Measurements from ENCODE around the gene CXorf58.
"Not testable (repeated sequence)": the region's sequence is repeated elsewhere in the genome, so short reads cannot be mapped to it uniquely, and the experiment has no call there.

The CXorf58 gene

DNA sequence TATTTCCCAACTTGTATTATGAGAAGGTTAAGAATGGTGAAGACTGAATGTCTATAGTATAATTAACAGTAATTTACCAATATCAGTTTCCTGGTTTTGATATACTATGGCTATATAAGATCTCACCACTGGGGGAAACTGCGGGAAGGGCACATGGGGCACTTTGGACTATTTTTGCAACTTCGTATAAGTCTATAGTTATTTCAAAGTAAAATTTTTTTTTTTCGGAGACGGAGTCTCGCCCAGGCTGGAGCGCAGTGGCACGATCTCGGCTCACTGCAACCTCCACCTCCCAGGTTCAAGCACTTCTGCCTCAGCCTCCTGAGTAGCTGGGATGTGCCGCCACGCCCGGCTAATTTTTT, 46.1 kb downstream of the CXorf58 start:
- H3K4me1 Mint-ChIP-seq = peaks cover 7% of the 10 kb centered on the region
- no peaks in the 10 kb centered on the region for H3K27me3 Mint-ChIP-seq
- DNase-seq (ENCODE audit: low spot score in 2 of 2) (no peak), ATAC-seq (ENCODE audit: low read depth) (peak; percentile 20)
- no peaks in the 10 kb centered on the region for H3K36me3 Mint-ChIP-seq
- H3K9me3 Mint-ChIP-seq = no peaks in the 10 kb centered on the region
- peak overlapping the region; percentile 75 for H3K27ac Mint-ChIP-seq
- H3K4me3 Mint-ChIP-seq = peak overlapping the region; percentile 78

DNA sequence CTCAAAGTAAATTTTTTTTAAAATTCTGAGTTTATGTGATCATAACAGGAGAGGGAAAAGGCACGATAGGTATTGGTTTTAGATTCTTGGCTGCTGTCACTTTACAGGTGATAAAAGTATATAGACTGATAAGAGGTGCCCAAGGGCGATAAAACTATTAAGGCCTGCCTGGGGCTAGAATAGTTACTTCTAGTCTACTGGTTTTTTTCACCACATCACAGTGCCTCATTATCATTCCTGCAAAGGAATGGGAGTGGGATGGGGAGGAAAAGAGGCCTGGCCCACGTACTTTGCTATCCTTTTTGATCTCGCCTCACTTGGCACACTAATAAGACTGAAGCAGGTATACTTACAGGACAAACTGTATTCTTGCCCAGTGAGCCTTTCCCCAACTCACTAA, 46.6 kb downstream of the CXorf58 start:
- H3K36me3 Mint-ChIP-seq = no peaks in the 10 kb centered on the region
- no peak overlapping the region for H3K4me3 Mint-ChIP-seq
- H3K27ac Mint-ChIP-seq = no peak overlapping the region
- no peaks in the 10 kb centered on the region for H3K27me3 Mint-ChIP-seq
- no peaks in the 10 kb centered on the region for H3K9me3 Mint-ChIP-seq
- no peak for DNase-seq (ENCODE audit: low spot score in 2 of 2)
- no peak for ATAC-seq (ENCODE audit: low read depth)
- peaks cover 7% of the 10 kb centered on the region for H3K4me1 Mint-ChIP-seq

DNA sequence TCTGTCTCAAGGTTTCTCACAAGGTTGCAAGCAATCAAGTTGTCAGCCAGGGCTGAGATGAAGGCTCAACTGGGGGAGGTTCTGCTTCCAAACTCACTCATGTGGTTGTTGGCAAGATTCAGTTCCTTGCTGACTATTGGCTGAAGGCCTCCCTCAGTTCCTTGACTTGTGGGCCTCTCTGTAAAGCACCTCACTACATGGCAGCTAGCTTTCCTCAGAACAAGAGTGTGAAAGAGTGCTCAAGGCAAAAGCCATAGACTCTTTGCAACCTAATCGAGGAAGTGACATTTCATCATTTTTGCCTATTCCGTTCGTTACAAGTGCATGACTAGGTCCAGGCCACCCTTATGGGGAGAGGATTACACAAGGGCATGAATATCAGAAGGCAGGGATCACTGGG, 52.0 kb downstream of the CXorf58 start:
- ATAC-seq (ENCODE audit: low read depth) (no peak), DNase-seq (ENCODE audit: low spot score in 2 of 2) (no peak)
- Mint-ChIP-seq H3K4me3 (no peak overlapping the region), H3K36me3 (no peaks in the 10 kb centered on the region), H3K27me3 (no peaks in the 10 kb centered on the region), H3K4me1 (no peaks in the 10 kb centered on the region), H3K9me3 (no peaks in the 10 kb centered on the region), H3K27ac (no peak overlapping the region)

DNA sequence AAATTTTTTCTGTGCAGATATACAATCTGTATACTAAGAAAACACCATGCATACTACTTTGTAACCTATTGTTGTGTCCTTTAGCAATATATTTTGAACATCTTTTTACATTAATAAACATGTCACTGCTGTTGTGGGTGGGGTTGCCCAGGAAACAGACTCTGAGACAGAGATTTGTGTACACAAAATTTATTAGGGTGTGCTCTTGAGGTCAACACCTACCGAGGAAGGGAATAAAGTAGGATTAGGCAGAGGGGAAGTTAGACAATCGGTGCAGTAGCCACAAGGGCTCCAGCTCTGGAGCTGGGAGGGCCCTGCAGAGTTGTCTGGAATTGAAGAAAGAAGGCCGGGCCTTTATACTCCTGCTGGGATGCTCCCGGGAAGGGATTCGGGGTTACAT, 56.4 kb downstream of the CXorf58 start:
- no peaks in the 10 kb centered on the region for H3K4me1 Mint-ChIP-seq
- no peak for ATAC-seq (ENCODE audit: low read depth)
- H3K4me3 Mint-ChIP-seq = no peak overlapping the region
- H3K27ac Mint-ChIP-seq = no peak overlapping the region
- no peaks in the 10 kb centered on the region for H3K36me3 Mint-ChIP-seq
- no peak for DNase-seq (ENCODE audit: low spot score in 2 of 2)
- no peaks in the 10 kb centered on the region for H3K9me3 Mint-ChIP-seq
- peaks cover 2% of the 10 kb centered on the region for H3K27me3 Mint-ChIP-seq

DNA sequence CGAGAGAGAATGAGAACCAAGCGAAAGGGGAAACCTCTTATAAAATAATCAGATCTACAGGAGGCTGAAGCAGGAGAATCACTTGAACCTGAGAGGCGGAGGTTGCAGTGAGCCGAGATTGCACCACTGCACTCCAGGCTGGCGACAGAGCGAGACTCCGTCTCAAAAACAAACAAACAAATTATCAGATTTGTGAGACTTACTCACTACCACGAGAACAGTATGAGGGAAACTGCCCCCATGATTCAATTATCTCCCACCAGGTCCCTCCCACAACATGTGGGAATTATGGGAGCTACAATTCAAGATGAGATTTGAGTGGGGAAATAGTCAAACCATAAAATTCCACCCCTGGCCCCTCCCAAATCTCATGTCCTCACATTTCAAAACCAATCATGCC, 57.8 kb downstream of the CXorf58 start:
- not testable (repeated sequence) for H3K27me3 Mint-ChIP-seq; H3K4me1 Mint-ChIP-seq; ATAC-seq (ENCODE audit: low read depth); H3K9me3 Mint-ChIP-seq; H3K27ac Mint-ChIP-seq; DNase-seq (ENCODE audit: low spot score in 2 of 2); H3K4me3 Mint-ChIP-seq; H3K36me3 Mint-ChIP-seq

DNA sequence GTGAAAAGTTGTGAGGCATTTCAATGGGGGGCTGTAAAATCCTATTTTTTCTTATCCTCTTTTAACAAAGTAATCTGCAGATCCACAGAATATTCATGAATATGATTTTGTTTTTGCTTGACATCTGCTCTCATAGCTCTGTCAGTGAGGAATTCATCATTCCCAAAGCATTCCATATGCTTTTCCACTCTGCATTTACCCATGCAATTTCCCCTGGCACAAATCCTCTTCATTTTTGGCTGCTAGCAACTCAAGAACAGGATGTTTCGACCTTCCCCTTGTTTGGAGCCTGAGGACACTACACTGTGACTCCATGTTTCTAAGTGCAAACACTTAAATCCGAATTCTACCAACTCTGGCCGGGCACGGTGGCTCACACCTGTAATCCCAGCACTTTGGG, 70.7 kb downstream of the CXorf58 start:
- ATAC-seq (ENCODE audit: low read depth) (no peak), DNase-seq (ENCODE audit: low spot score in 2 of 2) (no peak)
- Mint-ChIP-seq H3K4me3 (no peak overlapping the region), H3K27ac (no peak overlapping the region), H3K27me3 (peaks cover 1% of the 10 kb centered on the region), H3K9me3 (no peaks in the 10 kb centered on the region), H3K36me3 (peaks cover 10% of the 10 kb centered on the region), H3K4me1 (peaks cover 3% of the 10 kb centered on the region)

DNA sequence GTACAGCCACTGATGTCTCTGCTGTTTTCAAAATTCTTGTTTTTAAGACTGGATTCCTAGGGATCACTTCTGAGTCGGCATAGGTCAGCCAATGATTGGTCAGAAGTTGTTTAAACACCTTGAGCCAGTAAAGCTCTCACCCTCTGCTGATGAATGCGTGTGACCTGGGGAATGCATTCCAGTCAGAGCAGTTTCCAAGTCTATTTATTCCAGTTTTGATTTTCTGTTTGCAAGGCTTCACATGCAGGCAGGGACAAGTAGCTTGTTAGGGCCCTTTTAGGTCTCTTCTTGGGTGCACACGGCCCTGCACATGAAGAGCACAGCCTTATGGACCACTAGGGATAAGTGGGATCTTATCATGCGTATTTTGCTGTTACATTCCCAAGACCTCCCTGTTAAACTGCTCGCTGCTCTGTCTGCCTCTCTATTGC, 72.2 kb downstream of the CXorf58 start:
- no peak overlapping the region for H3K27ac Mint-ChIP-seq
- ATAC-seq (ENCODE audit: low read depth) (no peak), DNase-seq (ENCODE audit: low spot score in 2 of 2) (no peak)
- no peaks in the 10 kb centered on the region for H3K9me3 Mint-ChIP-seq
- no peak overlapping the region for H3K4me3 Mint-ChIP-seq
- peaks cover 10% of the 10 kb centered on the region for H3K36me3 Mint-ChIP-seq
- peaks cover 1% of the 10 kb centered on the region for H3K27me3 Mint-ChIP-seq
- H3K4me1 Mint-ChIP-seq = peaks cover 3% of the 10 kb centered on the region

DNA sequence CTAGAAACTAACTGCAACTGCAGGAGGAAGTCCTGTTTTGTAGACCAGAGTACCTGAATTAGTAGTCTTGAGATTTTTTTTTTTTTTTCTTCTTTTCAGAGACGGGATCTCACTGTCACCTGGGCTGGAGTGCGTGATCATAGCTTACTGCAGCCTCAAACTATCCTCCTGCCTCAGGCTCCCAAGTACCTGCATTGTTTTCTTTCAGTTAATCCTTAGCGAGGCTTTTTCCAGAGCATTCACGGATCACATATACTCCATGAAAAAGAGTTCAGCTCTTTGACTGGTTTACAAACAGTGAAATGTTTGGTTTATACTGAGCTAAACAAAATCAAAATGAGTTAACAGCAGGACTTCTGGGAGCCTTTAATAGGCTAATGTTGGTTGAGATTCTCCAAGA, 73.4 kb downstream of the CXorf58 start:
- Mint-ChIP-seq H3K36me3 (peaks cover 10% of the 10 kb centered on the region), H3K4me3 (no peak overlapping the region), H3K27me3 (peaks cover 1% of the 10 kb centered on the region), H3K9me3 (no peaks in the 10 kb centered on the region), H3K27ac (no peak overlapping the region), H3K4me1 (peaks cover 3% of the 10 kb centered on the region)
- DNase-seq (ENCODE audit: low spot score in 2 of 2) (no peak), ATAC-seq (ENCODE audit: low read depth) (no peak)

DNA sequence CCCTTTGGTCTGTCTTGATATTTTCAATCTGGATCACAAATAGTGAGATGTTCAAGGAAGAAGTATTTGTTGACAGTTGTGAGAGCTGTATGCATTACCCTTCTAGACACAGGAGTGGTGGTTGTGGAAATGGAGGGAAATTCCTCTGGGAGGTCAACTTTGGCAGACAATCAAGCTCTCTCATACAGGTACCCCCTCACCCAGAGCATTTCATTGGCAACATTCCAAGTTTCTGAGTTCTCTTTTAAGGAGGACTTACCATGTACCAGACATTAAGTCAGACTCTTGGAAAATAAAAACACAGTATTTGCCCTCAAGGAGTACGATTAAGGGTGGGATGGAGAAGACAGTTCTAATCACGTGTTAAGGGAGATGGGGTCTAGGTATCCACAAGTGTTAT, 73.9 kb downstream of the CXorf58 start:
- ATAC-seq (ENCODE audit: low read depth) = no peak
- H3K4me3 Mint-ChIP-seq = no peak overlapping the region
- peaks cover 10% of the 10 kb centered on the region for H3K36me3 Mint-ChIP-seq
- H3K27me3 Mint-ChIP-seq = peaks cover 1% of the 10 kb centered on the region
- no peaks in the 10 kb centered on the region for H3K9me3 Mint-ChIP-seq
- no peak overlapping the region for H3K27ac Mint-ChIP-seq
- peaks cover 3% of the 10 kb centered on the region for H3K4me1 Mint-ChIP-seq
- no peak for DNase-seq (ENCODE audit: low spot score in 2 of 2)

DNA sequence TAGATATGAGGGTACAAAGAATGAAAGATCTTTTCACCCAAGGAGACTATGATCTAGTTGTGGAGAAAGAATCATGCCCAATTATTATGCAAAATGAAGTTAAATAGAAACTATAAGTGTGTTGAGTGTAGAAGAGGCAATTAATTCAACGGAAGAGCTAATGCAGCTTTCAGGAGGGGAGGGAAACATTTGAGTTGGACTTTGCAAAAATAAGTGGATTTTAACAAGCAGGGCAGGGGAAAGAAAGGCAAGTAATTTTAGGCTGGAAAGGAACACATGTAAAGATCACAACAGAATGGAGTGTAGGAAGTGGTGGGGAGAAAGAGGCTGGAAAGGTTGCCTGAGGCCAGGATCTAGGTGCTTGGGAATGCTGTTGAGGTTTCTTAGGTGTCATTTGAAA, 75.1 kb downstream of the CXorf58 start:
- H3K27ac Mint-ChIP-seq = no peak overlapping the region
- no peaks in the 10 kb centered on the region for H3K4me1 Mint-ChIP-seq
- H3K9me3 Mint-ChIP-seq = no peaks in the 10 kb centered on the region
- no peak for DNase-seq (ENCODE audit: low spot score in 2 of 2)
- no peaks in the 10 kb centered on the region for H3K27me3 Mint-ChIP-seq
- no peak for ATAC-seq (ENCODE audit: low read depth)
- H3K36me3 Mint-ChIP-seq = peaks cover 8% of the 10 kb centered on the region
- no peak overlapping the region for H3K4me3 Mint-ChIP-seq
